D341Med (cell line): ENCODE data around the gene NEGR1.

ENCODE experiments used
- DNase-seq: peaks from one replicate; pipeline ENCODE4 v3.0.0; 2012; ENCODE audit warnings: low spot score

NEGR1 gene

DNA sequence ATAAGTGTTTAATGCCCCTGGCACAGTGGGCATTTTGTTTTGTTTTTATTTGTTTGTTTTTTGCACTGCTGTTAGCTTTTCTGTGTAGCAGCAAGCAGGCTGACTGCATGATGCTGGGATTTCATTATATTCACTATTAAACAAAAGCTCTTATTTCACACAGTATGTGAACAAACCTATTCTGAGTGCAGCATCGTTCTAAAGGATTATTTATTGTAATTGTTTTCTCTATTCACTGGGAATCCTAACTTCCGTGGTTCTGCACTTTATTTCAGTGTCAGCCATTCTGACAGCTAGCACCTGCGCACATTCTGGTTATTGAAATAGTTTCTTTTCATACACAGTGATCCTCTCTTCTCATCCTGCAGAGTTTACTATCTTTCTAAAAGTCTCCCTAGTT, 595.0 kb downstream of the NEGR1 start:
- no peak for DNase-seq

GRCh38 chr1:71676979-71677925, 605.1 kb downstream of the NEGR1 start:
- DNase-seq: no peak

DNA sequence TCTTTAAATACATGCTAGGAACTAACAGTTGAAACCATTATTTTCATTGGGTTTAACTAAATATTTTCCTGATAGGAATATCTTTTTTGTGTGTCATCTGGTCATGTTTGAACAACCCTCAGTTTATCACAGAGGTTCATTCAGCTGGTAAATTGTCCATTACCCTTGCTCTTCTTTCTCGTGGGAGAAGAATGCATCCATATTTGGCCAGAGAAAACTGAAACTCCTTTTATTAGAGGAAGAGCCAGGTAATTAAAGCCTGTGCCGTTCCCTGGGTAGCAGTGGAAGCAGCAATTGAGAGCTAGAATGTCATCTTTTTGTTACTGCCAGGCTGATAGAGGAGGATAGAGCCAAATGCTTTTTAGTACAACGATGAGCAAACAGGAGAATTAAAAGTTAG, 614.3 kb downstream of the NEGR1 start:
- DNase-seq: no peak

DNA sequence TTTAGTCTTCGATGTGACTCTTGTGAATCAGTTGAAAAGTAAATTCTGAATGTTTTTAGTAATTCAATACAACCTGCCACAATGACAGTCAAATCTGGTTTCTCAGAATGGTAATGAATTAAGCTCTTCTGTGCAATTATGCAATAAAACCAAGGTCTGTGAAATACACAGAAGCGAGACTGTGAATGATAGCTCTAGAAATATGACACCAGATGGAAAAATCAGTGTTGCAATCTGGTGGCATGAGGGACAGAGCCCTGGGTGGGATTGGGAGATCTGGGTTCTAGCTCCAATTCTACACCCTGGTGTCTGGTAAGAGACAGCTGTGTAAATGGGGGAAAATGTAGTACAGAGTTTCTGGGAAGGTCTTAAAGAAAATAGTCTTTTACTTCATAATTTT, 615.1 kb downstream of the NEGR1 start:
- no peak for DNase-seq

DNA sequence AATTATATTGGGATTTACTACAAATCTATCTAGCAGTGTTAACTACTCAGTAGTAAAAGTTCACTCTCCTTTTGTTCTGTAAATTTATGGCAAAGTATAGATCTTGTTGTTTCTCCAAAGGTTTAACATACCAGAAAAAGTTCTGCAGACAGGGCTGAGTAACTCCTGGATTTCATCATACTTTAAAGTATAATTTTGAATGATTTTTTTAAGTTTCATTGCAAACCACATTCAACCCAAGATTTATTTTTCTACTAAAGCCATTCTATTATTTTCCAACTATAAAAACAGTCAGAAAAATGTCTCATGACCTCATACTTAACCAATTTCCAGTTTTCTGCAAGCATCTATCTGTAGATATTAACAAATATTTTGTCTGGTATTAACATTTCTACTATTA, 615.7 kb downstream of the NEGR1 start:
- DNase-seq: no peak

- DNase-seq: no peak
These were observed 621.9 kb downstream of the NEGR1 start for GRCh38 chr1:71660411-71660810.

- no peak for DNase-seq
These were observed 624.3 kb downstream of the NEGR1 start for GRCh38 chr1:71657891-71658679.

- no peak for DNase-seq
These were observed 625.4 kb downstream of the NEGR1 start for GRCh38 chr1:71656902-71657301.

GRCh38 chr1:71655604-71656003, 626.7 kb downstream of the NEGR1 start:
- DNase-seq: no peak

DNA sequence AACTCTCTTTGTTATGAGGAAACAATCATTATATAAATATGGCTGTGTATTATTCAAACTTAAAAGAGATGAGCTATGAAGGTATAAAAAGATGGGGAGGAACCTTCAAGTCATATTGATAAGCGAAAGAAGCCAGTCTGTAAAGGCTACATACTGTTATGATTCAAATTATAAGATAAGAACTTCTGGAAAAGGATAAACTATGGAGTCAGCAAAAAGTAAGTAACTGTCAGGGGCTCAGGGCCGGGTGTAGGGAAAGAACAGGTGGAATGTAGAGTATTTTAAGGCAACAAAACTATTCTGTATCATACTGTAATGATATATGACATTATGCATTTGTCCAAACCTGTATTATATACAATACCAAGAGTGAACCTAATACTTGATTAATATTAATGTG, 628.4 kb downstream of the NEGR1 start:
- DNase-seq: no peak

- DNase-seq: no peak
These were observed 631.1 kb downstream of the NEGR1 start for GRCh38 chr1:71651214-71651613.

DNA sequence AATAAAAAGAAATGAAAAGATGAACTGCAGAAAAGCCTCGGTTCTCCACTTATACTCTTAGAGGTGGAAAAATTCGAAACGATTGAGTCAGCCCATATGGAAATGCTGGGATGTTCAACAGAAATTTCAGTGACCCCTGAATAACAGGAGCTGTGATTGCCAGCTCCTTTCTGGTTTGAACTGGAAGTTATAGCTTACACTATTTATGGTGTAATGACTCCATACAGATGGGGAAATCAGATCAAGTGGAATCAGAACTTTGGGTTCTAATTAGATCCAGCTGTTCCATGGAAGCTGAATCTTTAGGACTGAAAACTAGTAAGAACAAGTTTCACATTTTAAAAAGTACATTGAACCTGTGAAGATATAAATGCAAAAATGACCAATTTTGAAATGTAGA, 632.2 kb downstream of the NEGR1 start:
- no peak for DNase-seq

DNA sequence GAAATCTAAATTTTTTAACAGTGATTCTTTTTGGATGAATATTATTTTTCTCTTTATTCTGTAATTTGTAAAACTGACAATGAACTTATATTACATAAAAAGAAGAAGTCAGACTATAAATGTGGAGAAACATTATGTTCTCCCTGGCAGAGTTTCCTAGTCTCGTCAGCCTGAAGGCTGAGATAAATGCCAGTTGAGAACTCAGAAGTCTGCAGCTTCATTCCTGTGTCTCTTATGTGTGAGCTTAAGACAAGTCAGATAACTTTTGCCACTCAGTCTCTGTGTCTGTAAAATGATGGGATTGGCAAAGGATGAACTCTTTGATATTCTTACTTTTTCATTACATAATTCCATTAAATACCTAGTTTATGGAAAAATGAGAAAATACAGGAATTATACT, 632.7 kb downstream of the NEGR1 start:
- DNase-seq: no peak

GRCh38 chr1:71647513-71648300, 634.6 kb downstream of the NEGR1 start:
- no peak for DNase-seq

DNA sequence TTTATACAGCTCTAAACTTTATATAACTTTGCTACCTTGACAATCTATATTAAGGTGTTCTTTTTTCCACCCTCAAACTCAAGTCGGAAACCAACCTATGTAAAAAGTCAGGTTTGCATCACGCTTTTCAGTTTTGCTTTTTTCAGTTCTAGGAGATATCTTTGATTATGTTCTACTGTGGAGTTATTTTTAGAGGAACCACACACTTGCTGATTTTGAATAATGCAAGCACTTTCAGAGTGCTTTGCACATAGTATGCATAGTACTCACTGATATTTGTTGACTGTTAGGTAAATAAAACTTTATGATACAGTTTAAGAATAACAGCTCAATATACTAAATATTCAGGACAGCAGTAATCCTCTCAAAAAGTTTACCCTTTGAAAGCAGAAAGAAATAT, 637.3 kb downstream of the NEGR1 start:
- no peak for DNase-seq

GRCh38 chr1:71641903-71642302, 640.4 kb downstream of the NEGR1 start:
- DNase-seq: no peak

- DNase-seq: no peak
These were observed 641.3 kb downstream of the NEGR1 start for GRCh38 chr1:71640998-71641397.

DNA sequence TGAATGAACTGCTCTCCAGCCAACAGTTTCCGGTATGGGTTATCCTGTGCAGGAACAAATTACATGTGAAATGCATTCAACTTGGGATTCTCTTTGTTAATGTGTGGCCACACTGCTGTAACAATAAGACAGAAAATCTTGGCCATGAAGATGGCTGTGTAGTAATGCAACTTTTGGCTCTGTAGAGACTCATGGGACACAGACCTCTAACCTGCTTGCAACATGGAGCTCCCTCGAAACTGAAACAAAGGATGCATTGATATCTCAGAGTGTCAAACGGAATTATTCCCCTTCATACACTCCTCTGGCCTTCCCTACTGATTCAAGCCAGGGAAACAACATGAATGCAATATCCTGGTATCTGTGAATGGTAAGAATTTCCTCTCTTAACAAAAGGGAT, 642.2 kb downstream of the NEGR1 start:
- no peak for DNase-seq

- no peak for DNase-seq
These were observed 644.1 kb downstream of the NEGR1 start for GRCh38 chr1:71638081-71638766.

- no peak for DNase-seq
These were observed 646.8 kb downstream of the NEGR1 start for GRCh38 chr1:71635568-71635967.

GRCh38 chr1:71634159-71634558, 648.2 kb downstream of the NEGR1 start:
- no peak for DNase-seq

- DNase-seq: no peak
These were observed 652.3 kb downstream of the NEGR1 start for GRCh38 chr1:71630073-71630472.
